Measurements from ENCODE around the gene FNDC3B.

DNA sequence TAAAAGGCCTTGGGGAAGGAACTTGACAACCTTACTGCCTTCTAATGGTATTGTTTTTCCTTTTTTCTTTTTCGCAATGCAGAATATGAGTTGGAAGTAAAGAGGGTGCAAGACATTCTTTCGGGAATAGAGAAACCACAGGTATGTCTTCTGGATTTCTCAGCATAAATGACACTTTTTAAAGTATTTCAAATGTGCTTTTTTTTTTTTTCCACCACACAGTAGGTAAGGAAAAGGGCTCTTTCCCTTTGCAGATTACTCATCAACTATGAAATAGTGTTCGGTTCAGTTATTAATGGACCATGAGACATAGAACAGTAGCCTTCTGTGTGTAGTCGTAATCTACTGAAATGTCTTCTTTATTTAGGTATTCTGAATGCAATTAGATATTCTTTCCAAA lies 246.5 kb downstream of the FNDC3B start:
- no peak for TF ChIP-seq YY1 (IDR thresholded peaks at IDR 0.05; ENCODE audit: low read depth)
- TF ChIP-seq ZBTB7A (IDR thresholded peaks at IDR 0.05; ENCODE audit: low read depth) = no peak
- TF ChIP-seq, protein P1, sequence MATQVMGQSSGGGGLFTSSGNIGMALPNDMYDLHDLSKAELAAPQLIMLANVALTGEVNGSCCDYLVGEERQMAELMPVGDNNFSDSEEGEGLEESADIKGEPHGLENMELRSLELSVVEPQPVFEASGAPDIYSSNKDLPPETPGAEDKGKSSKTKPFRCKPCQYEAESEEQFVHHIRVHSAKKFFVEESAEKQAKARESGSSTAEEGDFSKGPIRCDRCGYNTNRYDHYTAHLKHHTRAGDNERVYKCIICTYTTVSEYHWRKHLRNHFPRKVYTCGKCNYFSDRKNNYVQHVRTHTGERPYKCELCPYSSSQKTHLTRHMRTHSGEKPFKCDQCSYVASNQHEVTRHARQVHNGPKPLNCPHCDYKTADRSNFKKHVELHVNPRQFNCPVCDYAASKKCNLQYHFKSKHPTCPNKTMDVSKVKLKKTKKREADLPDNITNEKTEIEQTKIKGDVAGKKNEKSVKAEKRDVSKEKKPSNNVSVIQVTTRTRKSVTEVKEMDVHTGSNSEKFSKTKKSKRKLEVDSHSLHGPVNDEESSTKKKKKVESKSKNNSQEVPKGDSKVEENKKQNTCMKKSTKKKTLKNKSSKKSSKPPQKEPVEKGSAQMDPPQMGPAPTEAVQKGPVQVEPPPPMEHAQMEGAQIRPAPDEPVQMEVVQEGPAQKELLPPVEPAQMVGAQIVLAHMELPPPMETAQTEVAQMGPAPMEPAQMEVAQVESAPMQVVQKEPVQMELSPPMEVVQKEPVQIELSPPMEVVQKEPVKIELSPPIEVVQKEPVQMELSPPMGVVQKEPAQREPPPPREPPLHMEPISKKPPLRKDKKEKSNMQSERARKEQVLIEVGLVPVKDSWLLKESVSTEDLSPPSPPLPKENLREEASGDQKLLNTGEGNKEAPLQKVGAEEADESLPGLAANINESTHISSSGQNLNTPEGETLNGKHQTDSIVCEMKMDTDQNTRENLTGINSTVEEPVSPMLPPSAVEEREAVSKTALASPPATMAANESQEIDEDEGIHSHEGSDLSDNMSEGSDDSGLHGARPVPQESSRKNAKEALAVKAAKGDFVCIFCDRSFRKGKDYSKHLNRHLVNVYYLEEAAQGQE (IDR thresholded peaks at IDR 0.05; ENCODE audit: low read depth) = no peak
- TF ChIP-seq EGR1 (IDR thresholded peaks at IDR 0.05) = no peak
- no peak for TF ChIP-seq TCF12 (IDR thresholded peaks at IDR 0.05; ENCODE audit: low read depth)

Measured in Ishikawa (cell line).